Osteocyte (in vitro differentiated cells): ENCODE measurements around the gene CBX4. TPM values are rescaled to one million over a fixed set of nuclear protein-coding genes. Genes with fewer than 3 reads are reported as not detected.

Experiments used
- DNase-seq: peaks from one replicate; pipeline ENCODE4 v3.0.0; 2021; ENCODE audit warnings: mixed read lengths; ENCODE audit not compliant: unreplicated experiment; ENCODE audit errors: extremely low spot score
- H3K27ac Mint-ChIP-seq: one replicate; pipeline ENCODE4 v1.8.0; 2021; ENCODE audit warnings: mild to moderate bottlenecking, mixed read lengths; ENCODE audit not compliant: unreplicated experiment
- H3K27me3 Mint-ChIP-seq: one replicate; pipeline ENCODE4 v1.8.0; 2021; ENCODE audit warnings: mixed read lengths; ENCODE audit not compliant: unreplicated experiment
- H3K36me3 Mint-ChIP-seq: one replicate; pipeline ENCODE4 v1.8.0; 2021; ENCODE audit warnings: mixed read lengths; ENCODE audit not compliant: unreplicated experiment
- H3K4me1 Mint-ChIP-seq: one replicate; pipeline ENCODE4 v1.8.0; 2021; ENCODE audit warnings: mixed read lengths; ENCODE audit not compliant: unreplicated experiment
- H3K4me3 Mint-ChIP-seq: one replicate; pipeline ENCODE4 v1.8.0; 2021; ENCODE audit warnings: mild to moderate bottlenecking, moderate library complexity, mixed read lengths; ENCODE audit not compliant: unreplicated experiment
- H3K9me3 Mint-ChIP-seq: one replicate; pipeline ENCODE4 v1.8.0; 2021; ENCODE audit warnings: mixed read lengths; ENCODE audit not compliant: unreplicated experiment
- total RNA-seq: library from RNA; stranded (reverse); gene quantifications from 2 replicates; pipeline ENCODE4 v1.2.1, GENCODE V29; 2021
- TF ChIP-seq, protein P1 (sequence below): fragments of 200-600 bp; sonication (generic); IDR thresholded peaks from 2 replicates; pipeline ENCODE4 v1.5.0; 2021; ENCODE audit warnings: antibody characterized with exemption, mild to moderate bottlenecking, moderate library complexity

CBX4 gene
- total RNA-seq, 1 donor from 2014 or later: 23.2 TPM

DNA sequence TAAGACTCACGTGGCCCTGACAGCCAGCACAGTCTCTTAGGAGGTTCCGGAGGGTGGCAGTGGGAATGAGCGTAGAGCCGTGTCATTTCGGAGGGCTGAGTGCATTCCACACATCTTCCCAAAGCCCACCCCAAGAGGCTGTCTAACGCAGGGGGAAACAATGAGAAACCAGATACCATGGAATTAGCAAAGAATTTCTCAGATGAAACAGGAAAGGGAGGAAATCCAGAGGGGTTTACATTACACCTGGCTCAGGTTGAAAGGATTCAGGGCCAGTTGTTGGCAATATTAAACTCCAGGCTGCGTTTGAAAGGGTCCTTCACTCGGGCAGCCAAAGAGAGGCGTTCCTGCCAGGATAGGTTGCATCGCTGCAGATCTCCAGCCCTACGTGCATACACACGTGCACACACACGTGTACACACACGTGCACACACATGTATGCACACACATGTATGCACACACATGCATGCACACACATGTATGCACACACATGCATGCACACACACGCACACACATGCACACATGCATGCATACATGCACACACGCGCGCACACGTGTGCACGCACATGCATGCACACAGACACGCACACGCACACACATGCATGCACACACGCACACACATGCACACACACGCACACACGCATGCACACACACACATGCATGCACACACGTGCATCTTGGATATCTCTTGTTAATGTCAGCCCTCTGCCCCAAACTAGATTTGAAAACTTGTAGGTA is 12.2 kb downstream of the CBX4 start:
- TF ChIP-seq, protein P1, sequence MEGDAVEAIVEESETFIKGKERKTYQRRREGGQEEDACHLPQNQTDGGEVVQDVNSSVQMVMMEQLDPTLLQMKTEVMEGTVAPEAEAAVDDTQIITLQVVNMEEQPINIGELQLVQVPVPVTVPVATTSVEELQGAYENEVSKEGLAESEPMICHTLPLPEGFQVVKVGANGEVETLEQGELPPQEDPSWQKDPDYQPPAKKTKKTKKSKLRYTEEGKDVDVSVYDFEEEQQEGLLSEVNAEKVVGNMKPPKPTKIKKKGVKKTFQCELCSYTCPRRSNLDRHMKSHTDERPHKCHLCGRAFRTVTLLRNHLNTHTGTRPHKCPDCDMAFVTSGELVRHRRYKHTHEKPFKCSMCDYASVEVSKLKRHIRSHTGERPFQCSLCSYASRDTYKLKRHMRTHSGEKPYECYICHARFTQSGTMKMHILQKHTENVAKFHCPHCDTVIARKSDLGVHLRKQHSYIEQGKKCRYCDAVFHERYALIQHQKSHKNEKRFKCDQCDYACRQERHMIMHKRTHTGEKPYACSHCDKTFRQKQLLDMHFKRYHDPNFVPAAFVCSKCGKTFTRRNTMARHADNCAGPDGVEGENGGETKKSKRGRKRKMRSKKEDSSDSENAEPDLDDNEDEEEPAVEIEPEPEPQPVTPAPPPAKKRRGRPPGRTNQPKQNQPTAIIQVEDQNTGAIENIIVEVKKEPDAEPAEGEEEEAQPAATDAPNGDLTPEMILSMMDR: no peak
- Mint-ChIP-seq H3K9me3 (no peaks in the 10 kb centered on the region), H3K4me3 (no peak overlapping the region), H3K4me1 (peaks cover 15% of the 10 kb centered on the region), H3K27me3 (no peaks in the 10 kb centered on the region), H3K27ac (no peak overlapping the region), H3K36me3 (no peaks in the 10 kb centered on the region)
- no peak for DNase-seq

DNA sequence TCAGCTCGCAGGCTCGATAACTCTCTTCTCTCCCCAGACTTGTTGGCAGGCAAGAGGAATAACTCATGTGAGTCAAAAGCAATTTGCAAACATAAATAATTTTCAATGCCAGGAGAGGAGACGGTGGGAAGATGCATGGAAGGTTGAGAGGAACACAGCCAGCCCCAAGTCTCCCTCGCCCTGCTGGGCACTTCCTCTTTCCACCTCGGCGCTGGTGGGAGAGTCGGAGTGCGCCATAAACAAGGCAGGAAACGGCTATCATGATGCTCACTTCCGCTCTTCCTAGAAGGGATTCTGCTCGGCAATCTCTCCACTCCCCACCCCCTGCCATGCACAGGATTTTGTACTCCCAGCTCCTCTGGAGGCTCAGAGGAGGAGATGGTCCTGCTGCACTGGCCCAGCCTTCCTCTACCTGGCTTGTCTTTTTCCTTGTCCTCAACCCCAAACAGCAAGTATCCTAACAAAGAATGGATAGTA is 13.0 kb downstream of the CBX4 start:
- Mint-ChIP-seq H3K4me1 (peaks cover 9% of the 10 kb centered on the region), H3K27ac (no peak overlapping the region), H3K27me3 (peaks cover under 1% of the 10 kb centered on the region), H3K4me3 (no peak overlapping the region), H3K9me3 (no peaks in the 10 kb centered on the region), H3K36me3 (no peaks in the 10 kb centered on the region)
- TF ChIP-seq, protein P1: no peak
- DNase-seq: no peak

DNA sequence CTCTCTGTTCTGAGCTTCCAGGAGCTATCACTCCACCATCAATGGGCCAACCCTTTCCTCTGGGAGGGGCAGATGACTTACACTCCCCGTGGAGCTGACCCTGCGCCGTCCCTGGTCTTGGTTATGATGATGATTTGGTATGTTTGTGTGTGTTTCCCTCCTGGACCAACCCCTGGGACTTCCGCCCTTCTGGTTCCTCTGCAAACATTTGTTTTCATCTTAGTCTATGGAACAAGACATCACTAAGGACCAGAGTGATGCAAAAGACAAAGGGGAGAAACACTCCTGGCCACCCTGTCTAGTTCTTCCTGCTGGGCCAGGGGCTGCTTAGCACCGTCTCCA is 13.7 kb downstream of the CBX4 start:
- TF ChIP-seq, protein P1: no peak
- Mint-ChIP-seq H3K27ac (no peak overlapping the region), H3K27me3 (peaks cover 6% of the 10 kb centered on the region), H3K4me1 (peaks cover 9% of the 10 kb centered on the region), H3K9me3 (no peaks in the 10 kb centered on the region), H3K36me3 (no peaks in the 10 kb centered on the region), H3K4me3 (no peak overlapping the region)
- no peak for DNase-seq

DNA sequence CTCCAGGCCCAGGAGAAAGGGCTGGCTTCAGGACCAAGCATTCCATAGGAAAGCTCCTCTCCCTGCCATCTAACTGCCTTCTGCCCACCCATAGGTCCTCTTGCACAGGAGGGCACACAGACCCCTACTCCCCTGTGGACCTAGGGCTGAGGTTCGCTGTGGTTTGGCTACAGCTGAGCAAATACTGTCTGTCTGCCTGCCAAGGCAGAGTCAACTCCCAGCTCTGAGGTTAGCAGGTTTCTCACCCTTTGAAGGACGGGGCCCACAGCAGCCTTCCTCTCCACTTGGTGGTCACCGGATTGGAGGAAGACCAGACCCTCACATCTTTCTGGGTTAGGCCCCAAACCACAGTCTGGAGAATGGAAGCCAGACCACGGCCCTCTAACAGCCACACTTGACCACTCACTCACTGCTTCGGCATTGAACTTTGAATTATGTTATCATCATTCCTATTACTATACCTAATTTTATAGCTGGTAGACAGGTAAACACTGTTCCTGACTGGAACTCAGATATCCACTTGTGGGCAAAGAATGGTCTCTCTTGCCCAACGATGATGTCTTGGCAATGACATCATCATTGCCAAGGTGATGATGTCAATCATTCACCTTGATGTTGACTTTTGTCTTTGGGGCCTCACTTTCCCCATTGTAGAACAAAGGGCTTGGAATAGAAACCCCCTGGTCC is 14.2 kb downstream of the CBX4 start:
- Mint-ChIP-seq H3K9me3 (no peaks in the 10 kb centered on the region), H3K4me1 (peaks cover 9% of the 10 kb centered on the region), H3K27me3 (peaks cover 6% of the 10 kb centered on the region), H3K36me3 (no peaks in the 10 kb centered on the region), H3K4me3 (no peak overlapping the region), H3K27ac (no peak overlapping the region)
- TF ChIP-seq, protein P1: no peak
- DNase-seq: no peak

DNA sequence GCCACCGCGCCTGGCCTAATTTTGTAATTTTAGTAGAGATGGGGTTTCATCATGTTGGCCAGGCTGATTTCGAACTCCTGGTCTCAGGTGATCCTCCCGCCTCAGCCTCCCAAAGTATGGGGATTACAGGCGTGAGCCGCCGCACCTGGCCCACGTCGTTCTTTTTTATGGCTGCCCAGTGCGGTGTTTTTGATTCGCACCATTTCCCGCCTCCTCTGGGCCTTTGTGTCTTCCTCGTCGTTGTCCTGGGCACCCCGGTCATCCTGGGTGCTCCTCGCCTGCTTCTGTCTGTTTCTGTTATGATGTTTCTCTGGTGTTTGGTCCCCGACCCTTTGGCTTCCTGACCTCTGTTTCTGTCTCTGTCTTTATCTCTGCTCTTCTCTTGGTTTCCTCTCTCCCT is 15.0 kb downstream of the CBX4 start:
- Mint-ChIP-seq H3K27me3 (peaks cover 11% of the 10 kb centered on the region), H3K36me3 (no peaks in the 10 kb centered on the region), H3K27ac (no peak overlapping the region), H3K4me3 (no peak overlapping the region), H3K4me1 (peaks cover 8% of the 10 kb centered on the region), H3K9me3 (no peaks in the 10 kb centered on the region)
- TF ChIP-seq, protein P1: no peak
- no peak for DNase-seq
